Endothelial cell of umbilical vein (primary cell): Measurements from ENCODE around the gene ASB17. TPM values are rescaled to one million over a fixed set of nuclear protein-coding genes. Genes with fewer than 3 reads are reported as not detected.

Source experiments
- BruUV-seq: library from RNA; stranded (reverse); fragments of 400-500 nt; replicated peaks from 2 replicates; lab custom pipeline; 2021; lab: Mats Ljungman, UMichigan
- CTCF ChIA-PET: fragments of 300-600, 350-600 bp; sonication (Branson Sonifier 250); formaldehyde crosslinking; loops from one replicate; lab custom pipeline; 2021; ENCODE audit warnings: antibody characterized with exemption, inconsistent platforms; lab: Charles Lee
- POLR2A ChIA-PET: fragments of 300-600, 350-600 bp; sonication (Branson Sonifier 250); formaldehyde crosslinking; loops from one replicate; lab custom pipeline; 2021; ENCODE audit warnings: antibody characterized with exemption, inconsistent platforms; lab: Charles Lee
- DNase-seq: peaks from one replicate; pipeline ENCODE4 v3.0.0-alpha.2; 2011; ENCODE audit warnings: low read depth, low spot score
- FAIRE-seq: peaks from 2 replicates; lab custom pipeline; 2011; peaks lifted over from hg19 to GRCh38; lab: Jason Lieb, UNC
- H2AFZ ChIP-seq: 2 replicates; pipeline ENCODE4 v1.6.0; 2012; ENCODE audit warnings: low read depth, low read length, control low read depth, inconsistent platforms
- H3K27ac ChIP-seq: 2 replicates; pipeline ENCODE4 v1.5.1; 2011; ENCODE audit warnings: low read depth, mild to moderate bottlenecking, control low read depth, low read length, moderate library complexity; ENCODE audit not compliant: insufficient read depth
- H3K27me3 ChIP-seq, 2 experiments: 2 replicates each; pipeline versions ENCODE4 v1.6.0 to v1.6.1; 2011; ENCODE audit warnings: low read length in 2 of 2, mixed read lengths in 1 of 2; ENCODE audit not compliant: control insufficient read depth in 2 of 2, insufficient read depth in 2 of 2
- H3K36me3 ChIP-seq, 2 experiments: 2 replicates in 1 of 2; 3 replicates in 1 of 2; pipeline ENCODE4 v1.5.1; 2011; ENCODE audit warnings: low read length in 2 of 2, mild to moderate bottlenecking in 1 of 2, moderate library complexity in 1 of 2; ENCODE audit not compliant: control insufficient read depth in 2 of 2, insufficient read depth in 2 of 2; ENCODE audit errors: extremely low read depth in 1 of 2
- H3K4me1 ChIP-seq: 3 replicates; pipeline ENCODE4 v1.5.1; 2011; ENCODE audit warnings: mild to moderate bottlenecking, low read length; ENCODE audit not compliant: control insufficient read depth, insufficient read depth; ENCODE audit errors: extremely low read depth
- H3K4me2 ChIP-seq: 2 replicates; pipeline ENCODE4 v1.6.1; 2011; ENCODE audit warnings: low read length, control low read depth, mixed read lengths; ENCODE audit not compliant: insufficient read depth
- H3K4me3 ChIP-seq, 3 experiments: fragments of 200-600 bp in 1 of 3; sonication (generic), shearing (Covaris generic) in 1 of 3; replicated peaks in 1 of 3; 2 replicates each; pipeline ENCODE4 v1.5.1; 2011 to 2016; ENCODE audit warnings: control low read depth in 3 of 3, low read length in 3 of 3, mild to moderate bottlenecking in 2 of 3, inconsistent platforms in 1 of 3, low read depth in 1 of 3, moderate library complexity in 1 of 3; ENCODE audit not compliant: insufficient read depth in 1 of 3
- H3K79me2 ChIP-seq: 2 replicates; pipeline ENCODE4 v1.6.0; 2012; ENCODE audit warnings: low read length, inconsistent platforms; ENCODE audit not compliant: control insufficient read depth, insufficient read depth
- H3K9ac ChIP-seq: replicated peaks from 2 replicates; pipeline ENCODE3; 2011; ENCODE audit warnings: low read length, control low read depth; ENCODE audit not compliant: insufficient read depth; ENCODE audit errors: extremely low read depth
- H3K9me1 ChIP-seq: replicated peaks from 3 replicates; pipeline ENCODE4 v1.6.0; 2011; ENCODE audit warnings: mild to moderate bottlenecking, low read length; ENCODE audit not compliant: control insufficient read depth, insufficient read depth; ENCODE audit errors: extremely low read depth
- H3K9me3 ChIP-seq: replicated peaks from 2 replicates; pipeline ENCODE4 v1.5.1; 2012; ENCODE audit warnings: low read length, inconsistent platforms; ENCODE audit not compliant: control insufficient read depth, insufficient read depth
- H4K20me1 ChIP-seq: replicated peaks from 2 replicates; pipeline ENCODE3; 2011; ENCODE audit warnings: mild to moderate bottlenecking, low read length; ENCODE audit not compliant: control insufficient read depth, insufficient read depth; ENCODE audit errors: extremely low read depth
- GATA2 ChIP-seq: IDR thresholded peaks from 2 replicates; pipeline ENCODE4 v1.7.0; 2011; ENCODE audit warnings: low read depth, mild to moderate bottlenecking, moderate library complexity, mixed read lengths, low read length; ENCODE audit not compliant: insufficient read length, insufficient read depth
- JUN ChIP-seq: IDR thresholded peaks from 2 replicates; pipeline ENCODE4 v1.6.1; 2011; ENCODE audit warnings: borderline replicate concordance, low read depth; ENCODE audit not compliant: insufficient read length, insufficient read depth
- POLR2AphosphoS5 ChIP-seq: IDR thresholded peaks from 2 replicates; pipeline ENCODE4 v1.6.1; 2012; ENCODE audit warnings: low read depth, mild to moderate bottlenecking, control low read depth, low read length, moderate library complexity; ENCODE audit not compliant: insufficient read depth
- dilution Hi-C: fragments of 300-500 bp; cut with MboI; formaldehyde crosslinking; loops from one replicate; pipeline ENCODE4 v1.15.0; 2019; ENCODE audit warnings: low sequenced_read_pairs; ENCODE audit not compliant: extremely low pct_ligation_motif_present
- intact Hi-C: fragments of 100-400 bp; cut with micrococcal nuclease; formaldehyde crosslinking; loops from one replicate; pipeline ENCODE4 v1.10.0; 2022
- polyA plus RNA-seq, 4 experiments: library from polyadenylated mRNA; depleted of rRNA in 3 of 4; stranded (reverse) in 3 of 4; unstranded in 1 of 4; fragments of >200 nt; gene quantifications; 2 replicates each; pipeline versions ENCODE4 v1.2.1 to v1.2.3, GENCODE V29; 2011 to 2012; ENCODE audit warnings: missing spikeins in 1 of 4
- total RNA-seq: library from RNA; stranded (reverse); gene quantifications from 2 replicates; pipeline ENCODE4 v1.2.3, GENCODE V29; 2021
- TF ChIP-seq, protein P1 (sequence below), 2 donors: IDR thresholded peaks; 1 replicate in 1 of 2; 2 replicates in 1 of 2; pipeline ENCODE4 v1.5.1; 2011; ENCODE audit warnings: low read length in 2 of 2, mild to moderate bottlenecking in 2 of 2, moderate library complexity in 2 of 2, control low read depth in 1 of 2, inconsistent platforms in 1 of 2, low read depth in 1 of 2; ENCODE audit not compliant: insufficient read depth in 1 of 2; ENCODE audit errors: extremely low read depth in 1 of 2

Gene ASB17
- total and polyA plus RNA-seq, 2 donors (not counting 3 experiments of a cell fraction or from before 2014, with no cell fraction given): not detected

DNA sequence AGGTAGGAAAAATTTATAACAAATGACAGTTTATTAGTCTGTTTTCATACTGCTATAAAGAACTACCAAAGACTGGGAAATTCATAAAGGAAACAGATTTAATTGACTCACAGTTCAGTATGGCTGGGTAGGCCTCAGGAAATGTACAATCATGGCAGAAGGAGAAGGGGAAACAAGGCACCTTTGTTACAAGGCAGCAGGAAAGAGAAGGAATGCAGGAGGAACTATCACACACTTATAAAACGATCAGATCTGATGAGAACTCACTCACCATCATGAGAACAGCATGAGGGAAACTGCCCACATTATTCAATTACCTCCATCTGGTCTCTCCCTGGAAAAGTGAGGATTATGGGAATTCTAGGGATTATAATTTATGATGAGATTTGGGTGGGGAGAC, 61.3 kb downstream of the ASB17 start:
- H2AFZ ChIP-seq: no peak overlapping the region
- no peaks in the 10 kb centered on the region for H3K27me3 ChIP-seq
- ChIA-PET CTCF (no interaction called here), POLR2A (no interaction called here)
- H3K27ac ChIP-seq: no peak overlapping the region
- H3K36me3 ChIP-seq: no peaks in the 10 kb centered on the region
- intact Hi-C loops: no loop called here
- FAIRE-seq (no peak), DNase-seq (no peak)
- dilution Hi-C loops: no loop called here
- H3K4me3 ChIP-seq: no peak overlapping the region
- no peak overlapping the region for H3K9ac ChIP-seq
- H3K4me1 ChIP-seq: no peaks in the 10 kb centered on the region
- H3K9me1 ChIP-seq: no peaks in the 10 kb centered on the region
- TF ChIP-seq GATA2 (no peak), POLR2AphosphoS5 (no peak), JUN (no peak)
- TF ChIP-seq, protein P1, sequence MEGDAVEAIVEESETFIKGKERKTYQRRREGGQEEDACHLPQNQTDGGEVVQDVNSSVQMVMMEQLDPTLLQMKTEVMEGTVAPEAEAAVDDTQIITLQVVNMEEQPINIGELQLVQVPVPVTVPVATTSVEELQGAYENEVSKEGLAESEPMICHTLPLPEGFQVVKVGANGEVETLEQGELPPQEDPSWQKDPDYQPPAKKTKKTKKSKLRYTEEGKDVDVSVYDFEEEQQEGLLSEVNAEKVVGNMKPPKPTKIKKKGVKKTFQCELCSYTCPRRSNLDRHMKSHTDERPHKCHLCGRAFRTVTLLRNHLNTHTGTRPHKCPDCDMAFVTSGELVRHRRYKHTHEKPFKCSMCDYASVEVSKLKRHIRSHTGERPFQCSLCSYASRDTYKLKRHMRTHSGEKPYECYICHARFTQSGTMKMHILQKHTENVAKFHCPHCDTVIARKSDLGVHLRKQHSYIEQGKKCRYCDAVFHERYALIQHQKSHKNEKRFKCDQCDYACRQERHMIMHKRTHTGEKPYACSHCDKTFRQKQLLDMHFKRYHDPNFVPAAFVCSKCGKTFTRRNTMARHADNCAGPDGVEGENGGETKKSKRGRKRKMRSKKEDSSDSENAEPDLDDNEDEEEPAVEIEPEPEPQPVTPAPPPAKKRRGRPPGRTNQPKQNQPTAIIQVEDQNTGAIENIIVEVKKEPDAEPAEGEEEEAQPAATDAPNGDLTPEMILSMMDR (IDR thresholded peaks at IDR 0.05; ENCODE audit: extremely low read depth in 1 of 2, insufficient read depth in 1 of 2, low read depth in 1 of 2, low read length in 2 of 2): no peak
- BruUV-seq: no TSS peak
- no peak overlapping the region for H3K4me2 ChIP-seq
- no peaks in the 10 kb centered on the region for H3K79me2 ChIP-seq
- H4K20me1 ChIP-seq: no peaks in the 10 kb centered on the region
- H3K9me3 ChIP-seq: no peaks in the 10 kb centered on the region

Other genes starting within 250 kb of the ASB17 start
- gene ACADM, start 207.7 kb downstream of the ASB17 start, total RNA-seq: 32.5 and 40.4 TPM in 2 replicates
- gene ACADM, start 207.7 kb downstream of the ASB17 start, polyA plus RNA-seq: 6.1 and 10.8 TPM in 2 replicates
- 103 and 114 TPM in 2 replicates for gene RABGGTB, start 146.1 kb downstream of the ASB17 start, total RNA-seq
- gene RABGGTB, start 146.1 kb downstream of the ASB17 start, polyA plus RNA-seq: 51.4 and 78.2 TPM in 2 replicates
- gene MSH4, start 135.5 kb downstream of the ASB17 start, total RNA-seq: 0.09 and 0.29 TPM in 2 replicates
- 0.01 TPM in 1 of 2 replicates, not detected in the other for gene MSH4, start 135.5 kb downstream of the ASB17 start, polyA plus RNA-seq
- 44.0 and 48.3 TPM in 2 replicates for gene ST6GALNAC3, start 142.3 kb upstream of the ASB17 start, total RNA-seq
- gene ST6GALNAC3, start 142.3 kb upstream of the ASB17 start, polyA plus RNA-seq: 6.6 and 7.6 TPM in 2 replicates